GM12878 (cell line): ENCODE data around the gene UBE2G2. TPM values are rescaled to one million over a fixed set of nuclear protein-coding genes. Genes with fewer than 3 reads are reported as not detected.

ENCODE experiments used
- ATAC-seq: fragments of 200-7000 bp; cut with Tn5 transposase; 3 replicates; pipeline ENCODE4 v1.9.1; 2020; ENCODE audit warnings: mild to moderate bottlenecking, moderate library complexity
- BruUV-seq: library from RNA; stranded (reverse); fragments of 400-500 nt; replicated peaks from 2 replicates; lab custom pipeline; 2021; lab: Mats Ljungman, UMichigan
- CTCF ChIA-PET: fragments of 300-600 bp; sonication (Branson Sonifier 250); formaldehyde crosslinking; extraction: SDS; loops from one replicate; lab custom pipeline; 2021; ENCODE audit warnings: inconsistent platforms; lab: Yijun Ruan, JAX
- POLR2A ChIA-PET: fragments of 350-600 bp; formaldehyde crosslinking; extraction: SDS; loops from one replicate; lab custom pipeline; 2021; ENCODE audit warnings: inconsistent platforms; lab: Charles Lee
- RAD21 ChIA-PET: fragments of 300-600 bp; sonication (Branson Sonifier 250); formaldehyde crosslinking; loops from one replicate; lab custom pipeline; 2023; ENCODE audit warnings: antibody characterized with exemption; ENCODE audit not compliant: unreplicated experiment; lab: Charles Lee
- SMC1A ChIA-PET: fragments of 300-600 bp; sonication (Branson Sonifier 250); formaldehyde crosslinking; loops from one replicate; lab custom pipeline; 2023; ENCODE audit not compliant: unreplicated experiment, uncharacterized antibody; lab: Charles Lee
- DNase-seq: peaks from one replicate; pipeline ENCODE4 v3.0.0-alpha.2; 2011; ENCODE audit warnings: low read depth, low spot score
- FAIRE-seq: peaks from 3 replicates; lab custom pipeline; 2011; peaks lifted over from hg19 to GRCh38; lab: Jason Lieb, UNC
- H2AFZ ChIP-seq: 2 replicates; pipeline ENCODE4 v1.6.0; 2011; ENCODE audit warnings: low read depth, low read length, control low read depth; ENCODE audit not compliant: control insufficient read depth
- H3K27ac ChIP-seq: 2 replicates; pipeline ENCODE4 v1.5.1; 2011; ENCODE audit warnings: control low read depth; ENCODE audit not compliant: control insufficient read depth, insufficient read depth
- H3K27me3 ChIP-seq, 2 experiments: replicated peaks in 1 of 2; 2 replicates each; pipeline versions ENCODE4 v1.6.0 to v1.6.1; 2011; ENCODE audit warnings: low read length in 1 of 2; ENCODE audit not compliant: control insufficient read depth in 2 of 2, insufficient read depth in 2 of 2
- H3K36me3 ChIP-seq, 2 experiments: 2 replicates each; pipeline ENCODE4 v1.5.1; 2011; ENCODE audit warnings: low read length in 1 of 2; ENCODE audit not compliant: control insufficient read depth in 2 of 2, insufficient read depth in 2 of 2
- H3K4me1 ChIP-seq: 2 replicates; pipeline ENCODE4 v1.6.1; 2011; ENCODE audit warnings: mild to moderate bottlenecking, low read length, moderate library complexity, mixed read lengths; ENCODE audit not compliant: control insufficient read depth, insufficient read depth
- H3K4me2 ChIP-seq: 2 replicates; pipeline ENCODE4 v1.6.0; 2011; ENCODE audit warnings: control low read depth; ENCODE audit not compliant: control insufficient read depth, insufficient read depth
- H3K4me3 ChIP-seq: fragments of 200-600 bp; sonication (generic); 2 replicates; pipeline ENCODE4 v1.5.1; 2016
- H3K79me2 ChIP-seq: 2 replicates; pipeline ENCODE4 v1.6.0; 2011; ENCODE audit warnings: low read length; ENCODE audit not compliant: control insufficient read depth, insufficient read depth
- H3K9ac ChIP-seq: 2 replicates; pipeline ENCODE4 v1.8.0; 2011; ENCODE audit warnings: low read length, control low read depth, mixed read lengths; ENCODE audit not compliant: control insufficient read depth, insufficient read depth
- H3K9me3 ChIP-seq: replicated peaks from 3 replicates; pipeline ENCODE4 v1.5.1; 2011; ENCODE audit warnings: mild to moderate bottlenecking, low read length; ENCODE audit not compliant: control insufficient read depth, insufficient read depth
- H4K20me1 ChIP-seq: 2 replicates; pipeline ENCODE4 v1.6.0; 2011; ENCODE audit not compliant: control insufficient read depth, insufficient read depth
- RAD21 ChIP-seq: IDR thresholded peaks from 2 replicates; pipeline ENCODE4 v1.6.1; 2011; ENCODE audit warnings: mild to moderate bottlenecking, low read depth, low read length, moderate library complexity; ENCODE audit not compliant: insufficient read depth
- WGBS: methylation state at CpG from one replicate; pipeline ENCODE4 v1.1.6; 2016; ENCODE audit warnings: low lambda C conversion rate; ENCODE audit not compliant: insufficient replicate concordance, insufficient coverage; ENCODE audit errors: missing lambda C conversion rate; 5-methylcytosine and 5-hydroxymethylcytosine counted together
- in situ Hi-C: fragments of 300-500 bp; cut with MboI; formaldehyde crosslinking; loops from 9 replicates; pipeline ENCODE4 v1.14.3; 2018; ENCODE audit warnings: mixed read lengths
- intact Hi-C: fragments of 100-400 bp; cut with micrococcal nuclease; formaldehyde crosslinking; loops from one replicate; pipeline ENCODE4 v1.14.2; 2022; ENCODE audit not compliant: unreplicated experiment
- polyA plus RNA-seq, 11 experiments: library from polyadenylated mRNA; depleted of rRNA in 4 of 11; unstranded in 6 of 11; stranded (reverse) in 5 of 11; fragments of >200 nt; fragmentation: Nextera tagmentation in 4 of 11; fragmentation: Illumina TruSeq in 1 of 11; extraction: Ambion mirVana in 4 of 11; extraction: Trizol in 1 of 11; gene quantifications; 1 replicate in 1 of 11; 2 replicates in 10 of 11; pipeline versions ENCODE4 v1.2.1 to v1.2.3, GENCODE V29; 2011 to 2016; ENCODE audit warnings: inconsistent platforms in 2 of 11, missing spikeins in 2 of 11, low read depth in 1 of 11
- total RNA-seq, 4 experiments: library from RNA; depleted of rRNA in 3 of 4; stranded (reverse); fragments of >200 nt in 3 of 4; fragmentation: Illumina TruSeq in 1 of 4; extraction: Trizol in 1 of 4; gene quantifications; 2 replicates each; pipeline versions ENCODE4 v1.2.1 to v1.2.3, GENCODE V29; 2013 to 2021
- TF ChIP-seq, protein P1 (sequence below), 3 experiments: IDR thresholded peaks in 2 of 3; conservative IDR thresholded peaks in 1 of 3; 2 replicates each; pipeline ENCODE4 v1.5.1; 2011; ENCODE audit warnings: low read depth in 3 of 3, low read length in 3 of 3, mild to moderate bottlenecking in 3 of 3, control low read depth in 2 of 3, moderate library complexity in 2 of 3, inconsistent platforms in 1 of 3, mixed read lengths in 1 of 3; ENCODE audit not compliant: control insufficient read depth in 2 of 3, insufficient read depth in 1 of 3; ENCODE audit errors: extremely low read depth in 1 of 3
- TF ChIP-seq, protein P2 (sequence below): fragments of 450-650 bp; formaldehyde crosslinking; IDR thresholded peaks from 2 replicates; pipeline ENCODE4 v1.4.0; 2020; ENCODE audit warnings: mild to moderate bottlenecking, moderate library complexity

The UBE2G2 gene
- total and polyA plus RNA-seq, 10 of the 15 experiments (the other 5 are each of a cell fraction or from before 2014, with no cell fraction given): 27.0 to 139 (median 75.9) TPM

DNA sequence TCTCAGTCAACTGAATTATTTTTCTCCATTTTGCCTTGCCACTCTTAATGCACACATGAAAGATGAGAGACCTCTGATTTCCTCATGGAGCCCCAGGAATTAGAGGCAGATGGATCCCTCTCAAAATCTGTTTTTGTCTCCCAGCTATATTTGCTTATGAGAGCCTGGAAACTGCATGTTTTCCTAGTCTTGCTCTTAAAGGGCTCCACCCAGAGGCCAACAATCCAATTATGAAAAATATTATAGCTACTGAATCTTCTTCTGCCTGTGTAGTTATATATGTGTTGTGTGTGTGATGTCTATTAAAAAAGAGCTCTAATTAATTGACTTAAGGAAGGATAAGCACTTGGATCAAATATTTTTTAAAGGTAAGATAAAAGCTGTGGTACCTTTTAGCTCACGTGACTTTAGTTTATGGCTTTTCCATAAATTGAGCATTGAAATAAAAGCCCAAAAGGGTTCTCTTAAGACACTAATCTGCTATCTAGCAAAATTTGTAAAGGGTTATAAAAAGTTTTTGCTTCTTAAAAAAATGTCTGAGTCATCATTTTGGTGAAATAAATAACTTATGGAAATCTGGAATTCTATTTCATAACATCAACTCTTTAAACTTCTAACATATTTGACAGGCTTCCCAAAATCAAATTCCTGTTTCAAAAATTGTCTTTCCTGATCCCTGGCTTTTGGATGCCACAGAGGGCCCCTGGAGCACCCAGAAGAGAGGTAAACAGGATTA lies 59.0 kb downstream of the UBE2G2 start:
- H3K4me3 ChIP-seq: no peak overlapping the region
- DNase-seq: no peak
- no peak for ATAC-seq
- no peak overlapping the region for H3K4me2 ChIP-seq
- H3K9ac ChIP-seq: no peak overlapping the region
- no peaks in the 10 kb centered on the region for H3K27me3 ChIP-seq
- ChIA-PET CTCF (interaction anchor here (0.7 to 5.7 kb wide), 11 partner anchors 8 to 1607 kb away, joined by 3 to 30 read pairs (median 4); no protein-coding TSS in a partner anchor), RAD21 (interaction anchor here (0.6 to 2.2 kb wide), 7 partner anchors 23 to 698 kb away, joined by 3 to 15 read pairs (median 3); no protein-coding TSS in a partner anchor), SMC1A (interaction anchor here (0.7 to 1.8 kb wide), 6 partner anchors 10 to 232 kb away, joined by 3 to 11 read pairs (median 6); no protein-coding TSS in a partner anchor), POLR2A (no interaction called here)
- intact Hi-C loops (no loop called here), in situ Hi-C loops (no loop called here)
- WGBS: 31% methylated on average over 1 of the region's 1 CpG
- no peak for FAIRE-seq
- H3K4me1 ChIP-seq: no peaks in the 10 kb centered on the region
- no peaks in the 10 kb centered on the region; the same call in 2 of the 3 replicates for H3K9me3 ChIP-seq
- TF ChIP-seq, protein P1, sequence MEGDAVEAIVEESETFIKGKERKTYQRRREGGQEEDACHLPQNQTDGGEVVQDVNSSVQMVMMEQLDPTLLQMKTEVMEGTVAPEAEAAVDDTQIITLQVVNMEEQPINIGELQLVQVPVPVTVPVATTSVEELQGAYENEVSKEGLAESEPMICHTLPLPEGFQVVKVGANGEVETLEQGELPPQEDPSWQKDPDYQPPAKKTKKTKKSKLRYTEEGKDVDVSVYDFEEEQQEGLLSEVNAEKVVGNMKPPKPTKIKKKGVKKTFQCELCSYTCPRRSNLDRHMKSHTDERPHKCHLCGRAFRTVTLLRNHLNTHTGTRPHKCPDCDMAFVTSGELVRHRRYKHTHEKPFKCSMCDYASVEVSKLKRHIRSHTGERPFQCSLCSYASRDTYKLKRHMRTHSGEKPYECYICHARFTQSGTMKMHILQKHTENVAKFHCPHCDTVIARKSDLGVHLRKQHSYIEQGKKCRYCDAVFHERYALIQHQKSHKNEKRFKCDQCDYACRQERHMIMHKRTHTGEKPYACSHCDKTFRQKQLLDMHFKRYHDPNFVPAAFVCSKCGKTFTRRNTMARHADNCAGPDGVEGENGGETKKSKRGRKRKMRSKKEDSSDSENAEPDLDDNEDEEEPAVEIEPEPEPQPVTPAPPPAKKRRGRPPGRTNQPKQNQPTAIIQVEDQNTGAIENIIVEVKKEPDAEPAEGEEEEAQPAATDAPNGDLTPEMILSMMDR (IDR thresholded peaks at IDR 0.05 in 2 of 3, conservative IDR thresholded peaks at IDR 0.05 in 1 of 3; ENCODE audit: control insufficient read depth in 2 of 3, extremely low read depth in 1 of 3, insufficient read depth in 1 of 3, low read depth in 3 of 3, low read length in 3 of 3): peak in 2 of 3 experiments; percentile 23 to 26; a peak in 4 of 6 replicates
- TF ChIP-seq, protein P2, sequence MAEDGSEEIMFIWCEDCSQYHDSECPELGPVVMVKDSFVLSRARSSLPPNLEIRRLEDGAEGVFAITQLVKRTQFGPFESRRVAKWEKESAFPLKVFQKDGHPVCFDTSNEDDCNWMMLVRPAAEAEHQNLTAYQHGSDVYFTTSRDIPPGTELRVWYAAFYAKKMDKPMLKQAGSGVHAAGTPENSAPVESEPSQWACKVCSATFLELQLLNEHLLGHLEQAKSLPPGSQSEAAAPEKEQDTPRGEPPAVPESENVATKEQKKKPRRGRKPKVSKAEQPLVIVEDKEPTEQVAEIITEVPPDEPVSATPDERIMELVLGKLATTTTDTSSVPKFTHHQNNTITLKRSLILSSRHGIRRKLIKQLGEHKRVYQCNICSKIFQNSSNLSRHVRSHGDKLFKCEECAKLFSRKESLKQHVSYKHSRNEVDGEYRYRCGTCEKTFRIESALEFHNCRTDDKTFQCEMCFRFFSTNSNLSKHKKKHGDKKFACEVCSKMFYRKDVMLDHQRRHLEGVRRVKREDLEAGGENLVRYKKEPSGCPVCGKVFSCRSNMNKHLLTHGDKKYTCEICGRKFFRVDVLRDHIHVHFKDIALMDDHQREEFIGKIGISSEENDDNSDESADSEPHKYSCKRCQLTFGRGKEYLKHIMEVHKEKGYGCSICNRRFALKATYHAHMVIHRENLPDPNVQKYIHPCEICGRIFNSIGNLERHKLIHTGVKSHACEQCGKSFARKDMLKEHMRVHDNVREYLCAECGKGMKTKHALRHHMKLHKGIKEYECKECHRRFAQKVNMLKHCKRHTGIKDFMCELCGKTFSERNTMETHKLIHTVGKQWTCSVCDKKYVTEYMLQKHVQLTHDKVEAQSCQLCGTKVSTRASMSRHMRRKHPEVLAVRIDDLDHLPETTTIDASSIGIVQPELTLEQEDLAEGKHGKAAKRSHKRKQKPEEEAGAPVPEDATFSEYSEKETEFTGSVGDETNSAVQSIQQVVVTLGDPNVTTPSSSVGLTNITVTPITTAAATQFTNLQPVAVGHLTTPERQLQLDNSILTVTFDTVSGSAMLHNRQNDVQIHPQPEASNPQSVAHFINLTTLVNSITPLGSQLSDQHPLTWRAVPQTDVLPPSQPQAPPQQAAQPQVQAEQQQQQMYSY (CRISPR knock-in tag): no peak
- TF ChIP-seq RAD21: peak; percentile 46
- H3K79me2 ChIP-seq: no peaks in the 10 kb centered on the region
- no TSS peak for BruUV-seq
- no peak overlapping the region for H3K27ac ChIP-seq
- H3K36me3 ChIP-seq: no peaks in the 10 kb centered on the region
- no peaks in the 10 kb centered on the region for H4K20me1 ChIP-seq
- H2AFZ ChIP-seq: no peak overlapping the region
